Measurements from ENCODE around the gene MAP4K4.

- TF ChIP-seq CTCF (IDR thresholded peaks at IDR 0.05) (no peak), POLR2A (IDR thresholded peaks at IDR 0.05) (no peak)
Measured at GRCh38 chr2:101846973-101847372, 149.5 kb downstream of the MAP4K4 start.

All from thyroid gland (tissue), 4 donors.